Measurements from ENCODE around the gene CDH4. TPM values are rescaled to one million over a fixed set of nuclear protein-coding genes. Genes with fewer than 3 reads are reported as not detected.

The CDH4 gene
- total and polyA plus RNA-seq, 2 of the 13 experiments (the other 11 are each of a cell fraction or from before 2014, with no cell fraction given): not detected

DNA sequence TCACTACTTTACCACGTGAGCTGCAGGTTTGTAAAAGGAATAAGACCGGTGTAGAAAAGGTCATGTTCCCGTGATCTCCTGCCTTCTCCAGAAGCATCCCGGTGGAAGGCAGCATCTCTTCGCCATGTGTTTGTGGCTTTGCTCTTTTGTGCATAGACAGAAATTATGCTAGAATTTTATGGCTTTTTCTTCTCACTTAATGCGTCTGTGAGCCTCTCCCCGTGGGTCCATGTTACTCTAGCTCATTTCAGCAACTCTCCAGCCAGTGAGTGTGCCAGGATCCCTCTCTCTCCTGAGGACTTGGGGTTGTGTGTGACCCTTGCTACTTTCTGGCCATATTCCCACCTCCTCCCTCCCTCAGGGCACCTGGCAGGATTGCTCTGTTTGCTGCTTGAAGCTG lies 289.5 kb downstream of the CDH4 start:
- intact Hi-C loops (cut with micrococcal nuclease; ENCODE audit: unreplicated experiment) (no loop called here), in situ Hi-C loops (cut with HindIII; ENCODE audit: extremely low pct_ligation_motif_present, low pct_unique_long_range_greater_than_20kb) (no loop called here)
- H3K4me1 ChIP-seq (ENCODE audit: insufficient read depth, low read length): no peaks in the 10 kb centered on the region
- TF ChIP-seq, protein P1, sequence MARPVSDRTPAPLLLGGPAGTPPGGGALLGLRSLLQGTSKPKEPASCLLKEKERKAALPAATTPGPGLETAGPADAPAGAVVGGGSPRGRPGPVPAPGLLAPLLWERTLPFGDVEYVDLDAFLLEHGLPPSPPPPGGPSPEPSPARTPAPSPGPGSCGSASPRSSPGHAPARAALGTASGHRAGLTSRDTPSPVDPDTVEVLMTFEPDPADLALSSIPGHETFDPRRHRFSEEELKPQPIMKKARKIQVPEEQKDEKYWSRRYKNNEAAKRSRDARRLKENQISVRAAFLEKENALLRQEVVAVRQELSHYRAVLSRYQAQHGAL (CRISPR knock-in tag; IDR thresholded peaks at IDR 0.05; ENCODE audit: not compliant biosample characterization): no peak
- no peak for TF ChIP-seq RAD21 (CRISPR knock-in tag; IDR thresholded peaks at IDR 0.05)
- H3K79me2 ChIP-seq (ENCODE audit: insufficient read depth, low read length): no peaks in the 10 kb centered on the region
- H3K36me3 ChIP-seq (replicated peaks in 1 of 2; ENCODE audit: control insufficient read depth in 1 of 2, insufficient read depth in 2 of 2, low read length in 2 of 2): no peaks in the 10 kb centered on the region
- ChIA-PET CTCF (ENCODE audit: low intra/inter-chr PET ratio, low total read pairs) (no interaction called here), POLR2A (no interaction called here)
- DNase-seq (ENCODE audit: low spot score) (no peak), FAIRE-seq (no peak), ATAC-seq (no peak)
- H3K27ac ChIP-seq (ENCODE audit: extremely low read length, insufficient read depth, low read length): no peak overlapping the region
- no TSS peak for BruUV-seq (replicated peaks)
- H2AFZ ChIP-seq (ENCODE audit: low read length): no peak overlapping the region
- H4K20me1 ChIP-seq (ENCODE audit: insufficient read depth, low read length): no peaks in the 10 kb centered on the region
- WGBS (ENCODE audit: low lambda C conversion rate): 26% methylated on average over 7 of the region's 7 CpGs
- peaks cover 18 to 80% of the 10 kb centered on the region in 2 experiments; a peak in 4 of 5 replicates for H3K27me3 ChIP-seq (ENCODE audit: control insufficient read depth in 1 of 2, insufficient read depth in 2 of 2, low read length in 2 of 2)
- H3K9me3 ChIP-seq (ENCODE audit: low read length): no peaks in the 10 kb centered on the region
- no peak overlapping the region for H3K9ac ChIP-seq (ENCODE audit: insufficient read depth, low read depth, low read length)
- no peak overlapping the region for H3K4me2 ChIP-seq (ENCODE audit: low read depth, low read length)
- H3K4me3 ChIP-seq (replicated peaks in 1 of 3; ENCODE audit: insufficient read depth in 1 of 3, low read depth in 2 of 3, low read length in 3 of 3): no peak overlapping the region

DNA sequence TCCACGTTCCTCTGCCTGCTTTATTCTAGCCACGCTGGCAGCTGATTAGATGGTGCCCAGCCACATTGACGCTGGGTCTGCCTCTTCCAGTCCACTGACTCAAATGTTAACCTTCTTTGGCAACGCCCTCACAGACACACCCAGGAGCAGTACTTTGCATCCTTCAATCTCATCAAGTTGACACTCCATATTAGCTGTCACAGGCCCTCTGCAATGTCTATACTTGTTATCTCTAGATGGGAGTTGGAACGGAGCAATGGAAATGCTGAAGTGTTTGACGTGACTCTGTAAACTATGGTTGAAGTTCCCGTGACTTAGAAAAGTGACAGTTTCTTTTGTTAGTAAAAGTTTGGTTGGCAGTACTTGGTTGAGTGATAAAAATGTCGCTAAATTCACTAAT lies 291.0 kb downstream of the CDH4 start:
- TF ChIP-seq, protein P2, sequence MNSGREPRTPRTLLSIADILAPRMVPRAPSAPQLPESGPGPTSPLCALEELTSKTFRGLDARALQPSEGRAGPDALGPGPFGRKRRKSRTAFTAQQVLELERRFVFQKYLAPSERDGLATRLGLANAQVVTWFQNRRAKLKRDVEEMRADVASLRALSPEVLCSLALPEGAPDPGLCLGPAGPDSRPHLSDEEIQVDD (CRISPR knock-in tag; IDR thresholded peaks at IDR 0.05; ENCODE audit: borderline replicate concordance): no peak
- no peak for TF ChIP-seq ZNF775 (CRISPR knock-in tag; IDR thresholded peaks at IDR 0.05; ENCODE audit: borderline replicate concordance)
- no peak for TF ChIP-seq FOXO1 (CRISPR knock-in tag; IDR thresholded peaks at IDR 0.05)
- FAIRE-seq (peak; percentile 37), ATAC-seq (no peak), DNase-seq (ENCODE audit: low spot score) (no peak)
- Histone ChIP-seq H3K36me3 (replicated peaks in 1 of 2; ENCODE audit: control insufficient read depth in 1 of 2, insufficient read depth in 2 of 2, low read length in 2 of 2) (no peaks in the 10 kb centered on the region), H3K9me3 (ENCODE audit: low read length) (no peaks in the 10 kb centered on the region), H3K27ac (ENCODE audit: extremely low read length, insufficient read depth, low read length) (no peak overlapping the region), H3K27me3 (ENCODE audit: control insufficient read depth in 1 of 2, insufficient read depth in 2 of 2, low read length in 2 of 2) (peaks cover 12 to 73% of the 10 kb centered on the region in 2 experiments; a peak in 4 of 5 replicates), H3K4me3 (replicated peaks in 1 of 3; ENCODE audit: insufficient read depth in 1 of 3, low read depth in 2 of 3, low read length in 3 of 3) (no peak overlapping the region), H3K4me1 (ENCODE audit: insufficient read depth, low read length) (no peaks in the 10 kb centered on the region), H4K20me1 (ENCODE audit: insufficient read depth, low read length) (no peaks in the 10 kb centered on the region), H3K4me2 (ENCODE audit: low read depth, low read length) (no peak overlapping the region), H3K79me2 (ENCODE audit: insufficient read depth, low read length) (no peaks in the 10 kb centered on the region), H3K9ac (ENCODE audit: insufficient read depth, low read depth, low read length) (no peak overlapping the region), H2AFZ (ENCODE audit: low read length) (no peak overlapping the region)
- ChIA-PET POLR2A (no interaction called here), CTCF (ENCODE audit: low intra/inter-chr PET ratio, low total read pairs) (no interaction called here)
- intact Hi-C loops (cut with micrococcal nuclease; ENCODE audit: unreplicated experiment): no loop called here
- no TSS peak for BruUV-seq (replicated peaks)
- 4% methylated on average over 8 of the region's 8 CpGs for WGBS (ENCODE audit: low lambda C conversion rate)
- in situ Hi-C loops (cut with HindIII; ENCODE audit: extremely low pct_ligation_motif_present, low pct_unique_long_range_greater_than_20kb): no loop called here

Measured in HepG2 (cell line).